Measurements from ENCODE around the gene TNXB.

GRCh38 chr6:32068867-32069266 lies 40.3 kb downstream of the TNXB start:
- no peak for TF ChIP-seq CTCF (IDR thresholded peaks at IDR 0.05)
- TF ChIP-seq POLR2A (IDR thresholded peaks at IDR 0.05): no peak
- TF ChIP-seq EP300 (IDR thresholded peaks at IDR 0.05): no peak
- no peak for TF ChIP-seq POLR2AphosphoS5 (IDR thresholded peaks at IDR 0.05)
